Caki2 (cell line): ENCODE data around the gene C1QTNF8. TPM values are rescaled to one million over a fixed set of nuclear protein-coding genes. Genes with fewer than 3 reads are reported as not detected.

Experiments
- DNase-seq: peaks from one replicate; pipeline ENCODE4 v3.0.0-alpha.2; 2015; ENCODE audit warnings: low read depth
- in situ Hi-C: cut with HindIII; loops from 2 replicates; pipeline ENCODE4 v1.10.0; 2016; ENCODE audit warnings: low sequenced_read_pairs, low pct_unique_long_range_greater_than_20kb, mixed read lengths
- total RNA-seq: library from RNA; depleted of rRNA; stranded (reverse); fragments of >200 nt; shearing (Covaris generic); gene quantifications from 2 replicates; pipeline ENCODE4 v1.2.3, GENCODE V29; 2014; ENCODE audit warnings: low replicate concordance

Gene C1QTNF8
- total RNA-seq, 1 experiment from 2014 or later = not detected

DNA sequence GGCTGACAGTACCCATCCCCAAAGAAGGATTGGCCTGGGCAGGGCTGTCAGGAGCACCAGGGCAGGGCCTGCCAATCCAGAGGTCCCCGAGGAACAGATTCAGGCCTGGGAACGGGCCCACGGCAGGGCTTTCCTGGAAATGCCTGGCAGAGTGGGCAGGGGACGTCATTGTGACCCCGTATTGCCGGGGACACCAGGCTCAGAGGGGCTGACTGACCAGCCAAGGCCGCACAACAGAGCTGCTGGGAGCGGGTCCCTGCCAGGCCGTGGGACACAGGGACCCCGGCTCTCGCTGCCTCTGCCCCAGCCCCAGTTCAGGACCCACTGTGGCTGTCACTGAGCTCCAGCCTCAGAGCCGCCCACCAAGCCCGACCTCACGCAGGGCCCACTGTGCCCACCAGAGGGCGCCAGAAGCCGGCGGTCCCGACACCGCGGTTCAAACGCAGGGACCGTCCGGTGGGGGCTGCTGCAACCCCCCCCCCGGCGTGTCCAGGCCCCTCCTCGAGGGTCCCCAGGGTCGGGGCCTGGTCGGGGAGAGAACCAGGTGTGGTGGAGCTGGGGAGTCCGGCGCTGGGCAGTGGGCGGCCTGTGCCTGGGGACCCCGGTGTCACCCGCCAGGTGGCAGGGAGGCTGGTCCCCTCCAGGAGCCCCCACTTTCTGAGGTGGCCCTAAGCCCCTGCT is 38.7 kb downstream of the C1QTNF8 start:
- in situ Hi-C loops = no loop called here
- no peak for DNase-seq

- in situ Hi-C loops = no loop called here
- DNase-seq = no peak
These were observed 39.8 kb downstream of the C1QTNF8 start for GRCh38 chr16:1056196-1056595.

DNA sequence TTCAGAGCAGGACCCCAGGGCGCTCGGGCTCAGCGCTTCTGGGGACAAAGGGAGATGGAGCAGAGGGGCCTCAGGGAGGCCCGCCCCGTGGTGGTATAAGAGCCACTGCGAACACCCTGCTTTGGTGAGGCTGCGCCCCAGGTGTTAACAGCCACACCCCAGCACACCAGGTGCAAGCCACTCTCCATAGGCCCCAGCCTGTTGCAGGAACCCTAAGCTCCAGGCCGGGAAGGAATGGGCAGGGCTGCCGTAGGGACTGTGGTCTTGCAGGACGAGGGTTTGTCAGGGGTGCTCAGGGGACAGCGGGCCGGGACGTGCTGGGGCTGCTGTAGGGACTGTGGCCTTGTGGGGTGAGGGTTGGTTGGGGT is 40.5 kb downstream of the C1QTNF8 start:
- DNase-seq = no peak
- in situ Hi-C loops = no loop called here

- in situ Hi-C loops = no loop called here
These were observed 41.1 kb downstream of the C1QTNF8 start for GRCh38 chr16:1054660-1055556.

DNA sequence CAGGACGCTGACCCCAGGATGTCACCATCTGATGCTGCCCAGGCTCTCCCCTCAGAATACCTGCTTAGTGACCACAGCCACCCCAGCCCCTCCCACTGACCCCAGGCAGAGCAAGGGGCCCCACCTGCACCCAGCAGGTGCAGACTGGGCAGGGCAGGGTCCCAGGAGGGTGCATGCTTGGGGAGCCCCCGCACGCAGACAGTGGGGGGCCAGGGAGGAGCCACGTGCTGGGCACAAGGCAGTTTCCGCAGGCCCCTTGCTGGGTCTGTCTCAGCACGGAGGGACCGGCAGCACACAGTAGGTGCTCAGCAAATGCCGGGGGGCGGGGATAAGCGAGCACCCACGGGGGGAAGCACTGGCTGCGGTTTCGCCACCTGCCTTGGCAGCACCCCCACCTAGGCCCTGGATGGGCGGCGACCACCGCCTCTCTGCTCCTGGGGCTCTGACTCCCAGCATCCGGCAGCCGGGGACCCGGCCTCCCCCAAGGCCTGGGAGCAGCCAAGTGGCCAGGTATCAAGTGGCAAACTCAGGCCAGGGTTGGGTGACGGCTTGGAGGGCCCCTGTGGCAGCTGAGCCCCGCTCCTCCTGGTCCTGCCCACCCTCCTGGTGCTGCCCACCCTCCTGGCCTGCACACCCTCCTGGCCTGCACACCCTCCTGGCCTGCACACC is 42.2 kb downstream of the C1QTNF8 start:
- in situ Hi-C loops = no loop called here
- DNase-seq = no peak

More at GRCh38 chr16:1054660-1055556, 41.1 kb downstream of the C1QTNF8 start:
- no peak for DNase-seq

DNA sequence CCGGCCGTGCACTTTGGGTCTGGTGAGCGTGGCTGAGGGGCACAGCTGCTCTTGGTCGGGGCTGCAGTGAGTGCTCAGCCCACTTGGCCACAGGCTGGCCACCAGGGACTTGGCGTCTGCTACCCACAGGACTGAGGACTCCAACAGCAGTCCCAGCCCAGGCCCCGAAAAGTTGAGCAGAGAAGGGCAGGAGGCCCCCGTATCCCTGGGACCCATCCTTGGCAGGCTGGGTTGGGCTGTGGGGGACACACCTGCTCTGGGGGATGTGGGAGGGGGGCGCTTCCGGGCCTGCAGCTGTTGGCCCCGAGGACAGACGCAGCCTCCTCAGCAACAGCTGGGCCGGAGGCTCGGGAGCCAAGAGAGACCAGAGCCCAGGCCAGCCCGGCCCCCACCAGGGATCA is 42.9 kb downstream of the C1QTNF8 start:
- in situ Hi-C loops = no loop called here
- no peak for DNase-seq

GRCh38 chr16:1052721-1053120 is 43.3 kb downstream of the C1QTNF8 start:
- DNase-seq = no peak
- in situ Hi-C loops = no loop called here

- no peak for DNase-seq
- in situ Hi-C loops = no loop called here
These were observed 44.6 kb downstream of the C1QTNF8 start for GRCh38 chr16:1051446-1051845.

DNA sequence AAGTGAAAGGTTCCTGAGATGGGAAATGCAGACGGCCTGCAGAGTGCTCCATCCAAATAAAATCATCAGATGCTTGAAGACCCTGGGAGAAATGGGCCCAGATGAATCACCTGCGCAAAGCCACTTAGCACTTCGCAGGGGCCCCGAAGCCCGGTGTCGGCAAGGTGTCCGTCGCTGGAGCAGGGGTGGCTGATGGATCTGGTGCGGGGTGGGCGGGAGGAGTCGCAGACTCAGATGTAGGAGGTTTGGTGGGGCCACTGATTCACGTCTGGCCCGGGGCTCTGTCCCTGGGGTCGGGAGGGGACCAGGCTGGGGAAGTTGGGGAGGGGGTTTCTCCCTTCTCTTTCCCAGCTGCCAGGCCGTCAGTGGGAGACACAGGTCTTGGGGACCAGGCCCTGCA is 45.1 kb downstream of the C1QTNF8 start:
- in situ Hi-C loops = no loop called here
- DNase-seq = no peak

GRCh38 chr16:1050516-1050915 is 45.5 kb downstream of the C1QTNF8 start:
- DNase-seq = no peak
- in situ Hi-C loops = no loop called here

DNA sequence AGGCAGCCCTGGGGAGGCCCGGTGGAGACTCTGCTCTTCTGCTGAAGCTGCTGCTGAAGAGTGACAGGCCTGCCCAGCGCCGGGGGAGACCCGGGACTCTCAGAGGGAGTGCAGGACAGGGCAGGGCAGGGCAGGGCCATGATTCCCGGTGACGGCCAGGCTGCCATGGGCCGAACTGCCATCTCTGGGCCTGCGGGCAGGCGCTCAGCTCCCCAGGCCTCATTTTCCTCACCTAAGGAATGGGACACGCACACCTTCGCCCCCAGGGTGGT is 46.1 kb downstream of the C1QTNF8 start:
- in situ Hi-C loops = no loop called here
- DNase-seq = no peak

DNA sequence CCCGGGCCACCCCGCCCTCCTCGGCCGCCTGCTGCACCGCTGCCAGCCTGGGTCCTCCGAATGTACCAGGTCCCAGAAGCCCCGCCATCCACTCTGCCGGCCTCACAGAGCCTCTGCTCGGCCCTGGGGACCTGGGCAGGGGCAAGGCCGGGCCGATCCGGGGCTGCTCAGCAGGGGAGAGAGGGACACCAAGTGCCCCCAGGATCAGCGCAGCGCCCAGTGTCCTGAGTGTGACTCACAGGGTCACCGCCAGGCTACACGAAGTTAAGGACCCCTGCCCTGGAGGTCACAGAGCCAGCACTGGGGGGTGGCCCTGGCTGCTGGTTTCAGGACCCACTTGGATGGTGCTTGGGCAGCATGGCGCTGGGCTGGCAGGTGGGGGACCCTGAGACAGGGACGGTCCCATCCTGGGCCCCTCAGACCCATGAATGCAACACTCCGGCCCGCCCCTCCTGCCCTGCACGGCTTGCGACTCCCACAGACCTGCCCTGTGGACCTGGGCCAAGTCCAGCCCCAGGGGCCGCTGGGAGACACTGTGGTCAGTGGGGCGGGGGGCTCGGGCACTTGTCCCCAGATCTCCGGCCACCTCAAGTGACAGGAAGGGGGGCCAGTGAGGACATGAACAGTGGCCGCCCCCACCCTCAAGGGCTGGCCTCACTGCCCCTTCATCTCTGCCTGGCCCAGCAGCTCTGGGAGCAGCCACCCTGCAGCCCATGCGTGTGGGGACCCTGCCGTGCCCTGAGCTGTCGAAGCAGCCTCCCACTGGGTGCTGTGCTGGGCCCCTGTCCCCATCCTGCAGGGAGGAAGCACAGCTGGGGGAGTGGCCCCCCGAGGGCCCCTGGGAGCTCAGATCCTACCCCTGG is 46.7 kb downstream of the C1QTNF8 start:
- in situ Hi-C loops = no loop called here
- no peak for DNase-seq

GRCh38 chr16:1048442-1049112 is 47.5 kb downstream of the C1QTNF8 start:
- DNase-seq = no peak
- in situ Hi-C loops = no loop called here

- in situ Hi-C loops = no loop called here
- DNase-seq = no peak
These were observed 48.2 kb downstream of the C1QTNF8 start for GRCh38 chr16:1047801-1048200.

DNA sequence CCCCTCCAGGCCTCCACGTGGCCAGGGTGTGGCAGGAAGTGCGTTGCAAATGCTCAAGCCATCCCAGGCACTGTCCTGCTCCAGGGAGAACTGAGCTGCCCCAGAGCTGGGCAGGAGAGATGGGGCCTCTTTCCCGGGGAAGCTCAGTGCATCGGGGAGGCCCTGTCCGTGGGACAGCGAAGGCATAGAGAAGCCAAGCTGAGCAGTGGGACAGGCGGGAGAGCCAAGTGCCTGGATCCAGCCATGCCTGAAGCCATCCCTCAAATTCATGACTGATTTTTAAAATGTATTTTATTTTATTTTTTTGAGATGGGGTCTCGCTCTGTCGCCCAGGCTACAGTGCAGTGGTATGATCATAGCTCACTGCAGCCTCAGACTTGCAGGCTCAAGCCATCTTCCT is 48.9 kb downstream of the C1QTNF8 start:
- in situ Hi-C loops = no loop called here
- no peak for DNase-seq

- in situ Hi-C loops = no loop called here
These were observed 49.8 kb downstream of the C1QTNF8 start for GRCh38 chr16:1045993-1046911.

GRCh38 chr16:1045310-1045992 is 50.6 kb downstream of the C1QTNF8 start:
- no peak for DNase-seq
- in situ Hi-C loops = no loop called here

More at GRCh38 chr16:1045993-1046911, 49.8 kb downstream of the C1QTNF8 start:
- no peak for DNase-seq
